Keratinocyte (primary cell): Measurements from ENCODE around the gene AFG1L. TPM values are rescaled to one million over a fixed set of nuclear protein-coding genes. Genes with fewer than 3 reads are reported as not detected.

Experiments
- DNase-seq: peaks from one replicate; pipeline ENCODE4 v3.0.0-alpha.2; 2011; ENCODE audit warnings: low read depth, missing footprints, low spot score
- FAIRE-seq: peaks from 2 replicates; lab custom pipeline; 2011; peaks lifted over from hg19 to GRCh38; lab: Jason Lieb, UNC
- H2AFZ ChIP-seq: 2 replicates; pipeline ENCODE4 v1.6.0; 2012; ENCODE audit warnings: low read length, control low read depth, inconsistent platforms; ENCODE audit not compliant: control insufficient read depth
- H3K27ac ChIP-seq: 2 replicates; pipeline ENCODE4 v1.5.1; 2011; ENCODE audit warnings: low read length; ENCODE audit not compliant: control insufficient read depth, insufficient read depth
- H3K27me3 ChIP-seq: 3 replicates; pipeline ENCODE4 v1.6.0; 2011; ENCODE audit warnings: low read length; ENCODE audit not compliant: control insufficient read depth, insufficient read depth; ENCODE audit errors: extremely low read depth
- H3K36me3 ChIP-seq, 2 experiments: 2 replicates in 1 of 2; 3 replicates in 1 of 2; pipeline ENCODE4 v1.5.1; 2011; ENCODE audit warnings: low read length in 2 of 2, mild to moderate bottlenecking in 1 of 2; ENCODE audit not compliant: control insufficient read depth in 2 of 2, insufficient read depth in 2 of 2; ENCODE audit errors: extremely low read depth in 1 of 2
- H3K4me1 ChIP-seq: 3 replicates; pipeline ENCODE4 v1.5.1; 2011; ENCODE audit warnings: low read length; ENCODE audit not compliant: control insufficient read depth, insufficient read depth; ENCODE audit errors: extremely low read depth
- H3K4me2 ChIP-seq: 3 replicates; pipeline ENCODE4 v1.6.0; 2011; ENCODE audit warnings: low read depth, low read length; ENCODE audit not compliant: control insufficient read depth, insufficient read depth; ENCODE audit errors: extremely low read depth
- H3K4me3 ChIP-seq, 3 experiments: fragments of 200-600 bp in 1 of 3; sonication (generic) in 1 of 3; 2 replicates in 2 of 3; 3 replicates in 1 of 3; pipeline ENCODE4 v1.5.1; 2011 to 2016; ENCODE audit warnings: low read length in 3 of 3, mild to moderate bottlenecking in 3 of 3, control low read depth in 2 of 3, inconsistent platforms in 1 of 3, low read depth in 1 of 3, mixed read lengths in 1 of 3, mixed run types in 1 of 3, moderate library complexity in 1 of 3; ENCODE audit not compliant: control insufficient read depth in 2 of 3, insufficient read depth in 2 of 3; ENCODE audit errors: extremely low read depth in 1 of 3
- H3K79me2 ChIP-seq: 2 replicates; pipeline ENCODE4 v1.6.0; 2012; ENCODE audit warnings: low read length; ENCODE audit not compliant: control insufficient read depth, insufficient read depth
- H3K9ac ChIP-seq: 3 replicates; pipeline ENCODE4 v1.6.0; 2011; ENCODE audit warnings: low read length; ENCODE audit not compliant: control insufficient read depth, insufficient read depth; ENCODE audit errors: extremely low read depth
- H3K9me1 ChIP-seq: 3 replicates; pipeline ENCODE4 v1.6.0; 2011; ENCODE audit warnings: low read length; ENCODE audit not compliant: control insufficient read depth, insufficient read depth; ENCODE audit errors: extremely low read depth
- H3K9me3 ChIP-seq: 2 replicates; pipeline ENCODE4 v1.5.1; 2012; ENCODE audit warnings: low read depth, low read length; ENCODE audit not compliant: control insufficient read depth
- H4K20me1 ChIP-seq: 3 replicates; pipeline ENCODE4 v1.6.0; 2011; ENCODE audit warnings: low read length; ENCODE audit not compliant: control insufficient read depth, insufficient read depth; ENCODE audit errors: extremely low read depth
- EZH2 ChIP-seq: IDR thresholded peaks from one replicate; pipeline ENCODE4 v1.6.1; 2012; ENCODE audit warnings: inconsistent platforms, mild to moderate bottlenecking, low read length, moderate library complexity
- dilution Hi-C: fragments of 300-500 bp; cut with MboI; formaldehyde crosslinking; loops from one replicate; pipeline ENCODE4 v1.7.0; 2020; ENCODE audit warnings: low sequenced_read_pairs; ENCODE audit not compliant: extremely low pct_ligation_motif_present
- polyA plus RNA-seq, 5 experiments: library from polyadenylated mRNA; depleted of rRNA in 3 of 5; stranded (reverse) in 3 of 5; stranded (forward) in 1 of 5; unstranded in 1 of 5; fragments of >200 nt; gene quantifications; 1 replicate in 1 of 5; 2 replicates in 3 of 5; 3 replicates in 1 of 5; pipeline versions ENCODE4 v1.2.1 to v1.2.3, GENCODE V29; 2011 to 2012; ENCODE audit warnings: missing spikeins in 2 of 5, low read depth in 1 of 5, low replicate concordance in 1 of 5
- TF ChIP-seq, protein P1 (sequence below), 3 experiments: IDR thresholded peaks in 1 of 3; conservative IDR thresholded peaks in 1 of 3; optimal IDR thresholded peaks in 1 of 3; 2 replicates in 2 of 3; 3 replicates in 1 of 3; pipeline versions ENCODE3 to v1.5.1; 2011; ENCODE audit warnings: low read length in 3 of 3, mild to moderate bottlenecking in 3 of 3, moderate library complexity in 2 of 3, control low read depth in 1 of 3, inconsistent platforms in 1 of 3; ENCODE audit not compliant: insufficient read depth in 2 of 3; ENCODE audit errors: extremely low read depth in 1 of 3

AFG1L gene
- polyA plus RNA-seq, 1 donor (not counting 4 experiments of a cell fraction or from before 2014, with no cell fraction given) = 3.1 TPM

DNA sequence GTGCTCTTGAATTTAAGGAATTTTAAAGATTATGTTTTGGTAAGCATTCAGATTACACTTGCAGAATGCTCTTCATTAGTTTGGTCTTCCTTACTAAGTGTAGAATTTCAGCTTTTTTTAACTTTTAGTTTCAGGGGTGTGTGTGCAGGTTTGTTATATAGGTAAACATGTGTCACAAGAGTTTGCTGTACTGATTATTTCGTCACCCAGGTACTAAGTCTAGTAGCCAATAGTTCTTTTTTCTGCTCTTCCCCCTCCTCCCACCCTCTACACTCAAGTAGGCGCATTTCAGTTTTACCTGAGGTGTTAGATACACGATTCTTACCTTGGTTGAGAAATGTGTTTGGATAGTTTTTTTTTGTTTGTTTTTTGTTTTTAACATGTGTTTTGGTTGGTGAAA lies 68.3 kb downstream of the AFG1L start:
- no peak for DNase-seq
- Histone ChIP-seq H3K9ac (no peak overlapping the region), H3K4me1 (peaks cover 10% of the 10 kb centered on the region), H3K79me2 (no peaks in the 10 kb centered on the region), H3K36me3 (no peaks in the 10 kb centered on the region), H3K27ac (no peak overlapping the region), H3K4me2 (no peak overlapping the region), H3K9me1 (peaks cover 2% of the 10 kb centered on the region), H3K9me3 (no peaks in the 10 kb centered on the region), H3K4me3 (no peak overlapping the region), H2AFZ (no peak overlapping the region), H4K20me1 (no peaks in the 10 kb centered on the region), H3K27me3 (no peaks in the 10 kb centered on the region)
- no peak for FAIRE-seq
- no peak for TF ChIP-seq EZH2
- dilution Hi-C loops = no loop called here

GRCh38 chr6:108363889-108364313 lies 69.0 kb downstream of the AFG1L start:
- dilution Hi-C loops = no loop called here
- FAIRE-seq = no peak

More at GRCh38 chr6:108363889-108364313, 69.0 kb downstream of the AFG1L start:
- Histone ChIP-seq H3K9ac (no peak overlapping the region), H3K79me2 (no peaks in the 10 kb centered on the region), H3K9me1 (peaks cover 2% of the 10 kb centered on the region), H3K4me2 (peak overlapping the region; percentile 74), H3K27me3 (no peaks in the 10 kb centered on the region), H4K20me1 (no peaks in the 10 kb centered on the region), H3K9me3 (no peaks in the 10 kb centered on the region), H3K27ac (no peak overlapping the region), H2AFZ (peak overlapping the region; percentile 57), H3K4me3 (peak overlapping the region in 2 of 3 experiments; percentile 21 to 23), H3K4me1 (peaks cover 10% of the 10 kb centered on the region), H3K36me3 (no peaks in the 10 kb centered on the region)
- no peak for DNase-seq
- TF ChIP-seq EZH2 = no peak
- TF ChIP-seq, protein P1, sequence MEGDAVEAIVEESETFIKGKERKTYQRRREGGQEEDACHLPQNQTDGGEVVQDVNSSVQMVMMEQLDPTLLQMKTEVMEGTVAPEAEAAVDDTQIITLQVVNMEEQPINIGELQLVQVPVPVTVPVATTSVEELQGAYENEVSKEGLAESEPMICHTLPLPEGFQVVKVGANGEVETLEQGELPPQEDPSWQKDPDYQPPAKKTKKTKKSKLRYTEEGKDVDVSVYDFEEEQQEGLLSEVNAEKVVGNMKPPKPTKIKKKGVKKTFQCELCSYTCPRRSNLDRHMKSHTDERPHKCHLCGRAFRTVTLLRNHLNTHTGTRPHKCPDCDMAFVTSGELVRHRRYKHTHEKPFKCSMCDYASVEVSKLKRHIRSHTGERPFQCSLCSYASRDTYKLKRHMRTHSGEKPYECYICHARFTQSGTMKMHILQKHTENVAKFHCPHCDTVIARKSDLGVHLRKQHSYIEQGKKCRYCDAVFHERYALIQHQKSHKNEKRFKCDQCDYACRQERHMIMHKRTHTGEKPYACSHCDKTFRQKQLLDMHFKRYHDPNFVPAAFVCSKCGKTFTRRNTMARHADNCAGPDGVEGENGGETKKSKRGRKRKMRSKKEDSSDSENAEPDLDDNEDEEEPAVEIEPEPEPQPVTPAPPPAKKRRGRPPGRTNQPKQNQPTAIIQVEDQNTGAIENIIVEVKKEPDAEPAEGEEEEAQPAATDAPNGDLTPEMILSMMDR (optimal IDR thresholded peaks at IDR 0.05 in 1 of 3, IDR thresholded peaks at IDR 0.05 in 1 of 3, conservative IDR thresholded peaks at IDR 0.05 in 1 of 3; ENCODE audit: extremely low read depth in 1 of 3, insufficient read depth in 2 of 3, low read length in 3 of 3) = no peak
